BJ (cell line): ENCODE results near the gene EME2. TPM values are rescaled to one million over a fixed set of nuclear protein-coding genes. Genes with fewer than 3 reads are reported as not detected.

Experiments used
- CTCF ChIA-PET: fragments of 350-600 bp; formaldehyde crosslinking; extraction: SDS; loops from one replicate; lab custom pipeline; 2021; ENCODE audit warnings: antibody characterized with exemption, inconsistent platforms; lab: Yijun Ruan, JAX
- POLR2A ChIA-PET: fragments of 300-600 bp; sonication (Branson Sonifier 250); formaldehyde crosslinking; extraction: SDS; loops from one replicate; lab custom pipeline; 2021; ENCODE audit warnings: antibody characterized with exemption; lab: Charles Lee
- DNase-seq: peaks from one replicate; pipeline ENCODE4 v3.0.0-alpha.2; 2011; ENCODE audit warnings: low read depth
- H3K27me3 ChIP-seq: 2 replicates; pipeline ENCODE4 v1.6.0; 2011; ENCODE audit warnings: low read length; ENCODE audit not compliant: control insufficient read depth, insufficient read depth
- H3K36me3 ChIP-seq: 2 replicates; pipeline ENCODE4 v1.5.1; 2011; ENCODE audit warnings: low read length; ENCODE audit not compliant: control insufficient read depth, insufficient read depth
- H3K4me3 ChIP-seq: 2 replicates; pipeline ENCODE4 v1.5.1; 2011; ENCODE audit warnings: low read depth, mild to moderate bottlenecking, control low read depth, low read length
- polyA plus RNA-seq: library from polyadenylated mRNA; depleted of rRNA; stranded (reverse); fragments of >200 nt; gene quantifications from 2 replicates; pipeline ENCODE4 v1.2.3, GENCODE V29; 2011
- TF ChIP-seq, protein P1 (sequence below): IDR thresholded peaks from 2 replicates; pipeline ENCODE4 v1.5.1; 2011; ENCODE audit warnings: low read depth, mild to moderate bottlenecking, control low read depth, inconsistent platforms, low read length, moderate library complexity; ENCODE audit not compliant: insufficient read depth

EME2 gene
- polyA plus RNA-seq, 1 experiment = 4.0 TPM

DNA sequence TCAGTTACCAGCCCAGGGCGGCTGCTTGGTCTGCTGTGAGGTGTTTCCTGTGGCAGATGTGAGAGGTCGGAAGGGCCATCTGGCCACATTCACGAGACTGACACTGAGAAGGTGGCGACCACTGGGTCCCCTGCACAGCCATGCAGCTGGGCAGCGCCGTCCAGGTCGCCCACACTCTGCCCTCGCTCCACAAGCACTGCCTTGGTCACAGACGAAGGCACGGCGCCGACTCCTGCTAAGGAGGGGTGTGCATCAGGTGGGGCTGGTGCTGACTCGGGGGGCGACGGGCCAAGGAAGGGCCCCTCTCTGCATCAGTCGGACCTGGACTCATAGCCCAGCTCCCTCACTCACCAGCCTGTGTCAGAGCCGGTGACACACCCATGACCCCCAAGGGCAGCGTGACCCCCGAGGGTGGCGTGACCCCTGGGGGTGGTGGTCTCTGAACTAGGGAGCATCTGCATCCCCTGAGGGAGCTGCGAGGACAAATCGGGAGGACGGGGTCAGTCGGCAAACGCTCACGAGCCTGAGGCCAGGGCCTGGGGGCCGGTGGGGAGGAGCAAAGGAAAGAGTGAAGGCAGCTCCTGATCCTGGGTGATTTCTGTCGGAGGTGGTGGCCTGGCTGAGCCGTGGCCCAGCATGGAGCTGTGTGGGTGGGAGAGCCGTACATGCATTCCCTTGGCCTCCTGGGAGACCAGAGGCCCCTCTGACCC lies 31.7 kb upstream of the EME2 start:
- Histone ChIP-seq H3K27me3 (no peaks in the 10 kb centered on the region), H3K36me3 (peaks cover 17% of the 10 kb centered on the region), H3K4me3 (no peak overlapping the region)
- CTCF ChIA-PET = interaction anchor here (1.1 kb wide), 1 partner anchor 18 kb away, joined by 3 read pairs; no protein-coding TSS in a partner anchor
- no peak for DNase-seq
- TF ChIP-seq, protein P1, sequence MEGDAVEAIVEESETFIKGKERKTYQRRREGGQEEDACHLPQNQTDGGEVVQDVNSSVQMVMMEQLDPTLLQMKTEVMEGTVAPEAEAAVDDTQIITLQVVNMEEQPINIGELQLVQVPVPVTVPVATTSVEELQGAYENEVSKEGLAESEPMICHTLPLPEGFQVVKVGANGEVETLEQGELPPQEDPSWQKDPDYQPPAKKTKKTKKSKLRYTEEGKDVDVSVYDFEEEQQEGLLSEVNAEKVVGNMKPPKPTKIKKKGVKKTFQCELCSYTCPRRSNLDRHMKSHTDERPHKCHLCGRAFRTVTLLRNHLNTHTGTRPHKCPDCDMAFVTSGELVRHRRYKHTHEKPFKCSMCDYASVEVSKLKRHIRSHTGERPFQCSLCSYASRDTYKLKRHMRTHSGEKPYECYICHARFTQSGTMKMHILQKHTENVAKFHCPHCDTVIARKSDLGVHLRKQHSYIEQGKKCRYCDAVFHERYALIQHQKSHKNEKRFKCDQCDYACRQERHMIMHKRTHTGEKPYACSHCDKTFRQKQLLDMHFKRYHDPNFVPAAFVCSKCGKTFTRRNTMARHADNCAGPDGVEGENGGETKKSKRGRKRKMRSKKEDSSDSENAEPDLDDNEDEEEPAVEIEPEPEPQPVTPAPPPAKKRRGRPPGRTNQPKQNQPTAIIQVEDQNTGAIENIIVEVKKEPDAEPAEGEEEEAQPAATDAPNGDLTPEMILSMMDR = no peak
- POLR2A ChIA-PET = no interaction called here

DNA sequence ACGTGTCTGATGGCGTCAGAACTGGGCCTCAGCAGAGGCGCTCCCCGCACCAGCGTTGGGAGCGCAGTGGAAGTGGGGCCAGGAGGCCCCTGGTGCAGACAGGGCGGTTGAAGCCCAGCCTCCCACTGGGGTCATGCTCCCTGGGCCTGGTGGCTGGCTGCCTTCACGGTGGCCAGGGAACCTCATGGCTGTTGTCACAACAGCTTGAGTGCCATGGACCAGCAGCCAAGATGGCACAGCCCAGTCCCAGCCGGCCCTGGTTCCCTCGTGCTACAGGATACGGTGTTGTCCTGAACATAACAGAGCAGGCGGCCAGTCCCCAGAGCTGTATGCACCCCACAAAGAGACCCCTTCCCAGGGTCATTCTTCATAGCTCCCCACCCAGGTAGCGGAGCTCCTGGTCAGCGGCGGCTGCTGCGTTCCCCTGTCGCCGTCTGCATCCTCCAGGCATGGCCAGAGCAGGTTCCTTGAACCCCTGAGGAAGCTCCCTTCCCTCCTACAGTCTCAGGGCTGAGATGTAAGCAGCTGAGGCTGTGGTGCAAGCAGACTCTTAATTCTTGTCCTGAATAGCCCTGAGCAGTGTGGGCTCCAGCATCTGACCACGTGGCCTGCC lies 31.0 kb upstream of the EME2 start:
- ChIA-PET CTCF (interaction anchor here (1.1 kb wide), 1 partner anchor 18 kb away, joined by 3 read pairs; no protein-coding TSS in a partner anchor), POLR2A (no interaction called here)
- no peak overlapping the region for H3K4me3 ChIP-seq
- TF ChIP-seq, protein P1 = no peak
- H3K36me3 ChIP-seq = peaks cover 17% of the 10 kb centered on the region
- no peak for DNase-seq
- no peaks in the 10 kb centered on the region for H3K27me3 ChIP-seq

DNA sequence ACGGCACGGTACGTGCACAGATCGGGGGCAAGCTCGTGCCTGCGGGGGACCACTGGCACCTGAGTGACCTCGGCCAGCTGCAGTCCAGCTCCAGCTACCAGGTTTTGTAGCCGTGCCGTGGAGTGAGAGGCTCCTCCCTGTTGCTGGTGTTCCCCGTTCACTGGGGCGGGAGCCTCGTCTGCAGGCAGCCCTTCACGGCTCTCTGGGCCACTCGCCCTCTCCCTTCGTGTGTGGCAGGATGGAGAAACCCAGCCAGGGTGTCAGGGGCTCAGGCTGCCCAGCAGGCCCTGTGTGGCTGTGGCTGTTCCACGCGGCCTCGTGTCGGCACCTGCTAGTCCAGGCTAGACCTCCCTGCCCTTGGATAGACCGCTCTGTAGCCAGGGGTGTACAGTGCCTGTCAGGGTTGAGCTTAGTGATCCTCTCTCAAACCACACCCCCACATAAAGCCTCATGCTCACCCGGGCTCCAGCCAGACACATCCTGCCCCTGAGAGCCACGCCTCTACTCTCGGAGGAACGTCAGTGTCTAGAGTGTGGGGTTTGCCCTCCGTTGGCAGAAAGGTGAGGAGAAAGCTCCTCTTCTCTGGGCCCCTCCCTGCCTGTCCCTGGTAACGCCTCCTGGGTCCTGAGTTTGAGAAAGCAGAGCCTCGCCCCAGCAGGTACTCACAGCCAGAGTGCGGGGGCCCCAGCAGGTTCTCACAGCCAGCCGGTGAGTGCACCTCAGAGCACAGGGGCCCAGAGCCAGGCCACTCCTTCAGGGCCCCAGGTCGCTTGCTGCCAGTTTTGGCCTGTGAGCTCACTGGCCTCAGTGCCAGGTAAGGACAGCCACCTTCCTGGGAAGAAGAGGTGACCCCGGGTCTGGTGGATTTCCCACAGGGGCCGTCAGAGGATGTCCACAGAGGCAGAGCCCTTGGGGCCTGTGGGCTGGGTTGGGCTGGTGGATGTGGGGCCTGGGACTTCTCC lies 29.0 kb upstream of the EME2 start:
- Histone ChIP-seq H3K36me3 (peaks cover 28% of the 10 kb centered on the region), H3K4me3 (no peak overlapping the region), H3K27me3 (no peaks in the 10 kb centered on the region)
- CTCF ChIA-PET = interaction anchor here (0.8 to 0.9 kb wide), 2 partner anchors 21 to 38 kb away, joined by 3 read pairs; partner anchors contain the start of gene MAPK8IP3
- TF ChIP-seq, protein P1 = no peak
- POLR2A ChIA-PET = no interaction called here
- DNase-seq = no peak

DNA sequence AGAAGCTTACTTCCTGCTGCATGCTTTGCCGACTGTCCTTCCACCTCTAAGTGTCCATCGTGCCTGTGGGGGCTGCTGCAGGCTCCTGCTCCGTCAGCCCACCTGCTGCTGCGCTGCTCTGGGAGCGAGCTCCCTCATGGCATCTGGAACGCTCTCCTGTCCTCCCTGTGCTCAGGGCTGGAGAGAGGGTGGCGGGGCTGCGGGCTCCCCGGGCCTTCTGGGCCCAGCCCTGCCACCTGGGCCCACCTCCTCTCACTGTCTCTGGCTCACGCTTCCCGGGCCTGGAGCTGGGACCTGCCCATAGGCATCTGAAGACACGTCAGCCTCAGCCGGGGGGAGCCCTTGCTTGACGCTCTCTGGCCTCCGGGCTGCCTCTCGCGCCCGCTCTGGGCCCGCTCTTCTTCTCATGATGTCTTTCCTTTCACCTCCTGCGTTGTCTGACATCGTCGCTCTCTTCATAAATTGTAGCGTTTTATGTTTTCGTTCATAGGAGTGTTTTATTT lies 28.2 kb upstream of the EME2 start:
- no peak overlapping the region for H3K4me3 ChIP-seq
- no peaks in the 10 kb centered on the region for H3K27me3 ChIP-seq
- DNase-seq = no peak
- ChIA-PET POLR2A (no interaction called here), CTCF (interaction anchor here (0.8 to 0.9 kb wide), 2 partner anchors 20 to 38 kb away, joined by 3 read pairs; partner anchors contain the start of gene MAPK8IP3)
- peaks cover 35% of the 10 kb centered on the region for H3K36me3 ChIP-seq
- TF ChIP-seq, protein P1 = no peak
